ENCODE measurements around the gene AK2.

- no peak for TF ChIP-seq EP300 (IDR thresholded peaks at IDR 0.05; ENCODE audit: borderline replicate concordance)
- no peak for TF ChIP-seq CREB1 (IDR thresholded peaks at IDR 0.05; ENCODE audit: low read depth)
- TF ChIP-seq, protein P1, sequence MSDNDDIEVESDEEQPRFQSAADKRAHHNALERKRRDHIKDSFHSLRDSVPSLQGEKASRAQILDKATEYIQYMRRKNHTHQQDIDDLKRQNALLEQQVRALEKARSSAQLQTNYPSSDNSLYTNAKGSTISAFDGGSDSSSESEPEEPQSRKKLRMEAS (IDR thresholded peaks at IDR 0.05) = no peak
- TF ChIP-seq CEBPB (IDR thresholded peaks at IDR 0.05) = no peak
- no peak for TF ChIP-seq RAD21 (IDR thresholded peaks at IDR 0.05; ENCODE audit: low read depth)
- no peak for TF ChIP-seq YY1 (IDR thresholded peaks at IDR 0.05; ENCODE audit: low read depth)
Measured at GRCh38 chr1:33012165-33012564, 24.5 kb downstream of the AK2 start.

Data from Ishikawa (cell line).